GM10847 (cell line): ENCODE data around the gene TMEM214.

ENCODE experiments used
- POLR2A ChIP-seq: IDR thresholded peaks from 2 replicates; pipeline ENCODE4 v1.6.1; 2011; ENCODE audit not compliant: insufficient read length; ENCODE audit errors: extremely low read depth

Gene TMEM214

GRCh38 chr2:27024812-27025211 is 8.0 kb upstream of the TMEM214 start:
- no peak for TF ChIP-seq POLR2A

GRCh38 chr2:27025281-27025800 is 7.4 kb upstream of the TMEM214 start:
- TF ChIP-seq POLR2A: no peak

- no peak for TF ChIP-seq POLR2A
Observed at GRCh38 chr2:27025861-27026851, 6.6 kb upstream of the TMEM214 start.

GRCh38 chr2:27027211-27027651 is 5.5 kb upstream of the TMEM214 start:
- TF ChIP-seq POLR2A: no peak

- TF ChIP-seq POLR2A: no peak
Observed at GRCh38 chr2:27029051-27029450, 3.7 kb upstream of the TMEM214 start.

GRCh38 chr2:27033253-27033852 is 588 bp downstream of the TMEM214 start:
- TF ChIP-seq POLR2A: no peak

- no peak for TF ChIP-seq POLR2A
Observed at GRCh38 chr2:27038012-27038411, 5.2 kb downstream of the TMEM214 start.

- TF ChIP-seq POLR2A: no peak
Observed at GRCh38 chr2:27038631-27039339, 6.0 kb downstream of the TMEM214 start.

GRCh38 chr2:27039426-27039825 is 6.7 kb downstream of the TMEM214 start:
- no peak for TF ChIP-seq POLR2A

GRCh38 chr2:27039871-27040270 is 7.1 kb downstream of the TMEM214 start:
- TF ChIP-seq POLR2A: no peak

GRCh38 chr2:27040282-27040681 is 7.5 kb downstream of the TMEM214 start:
- no peak for TF ChIP-seq POLR2A

- TF ChIP-seq POLR2A: no peak
Observed at GRCh38 chr2:27041752-27042151, 9.0 kb downstream of the TMEM214 start.

GRCh38 chr2:27042159-27042661 is 9.4 kb downstream of the TMEM214 start:
- TF ChIP-seq POLR2A: no peak

- no peak for TF ChIP-seq POLR2A
Observed at GRCh38 chr2:27042985-27043634, 10.3 kb downstream of the TMEM214 start.
